Measurements from ENCODE around the gene ERI3. TPM values are rescaled to one million over a fixed set of nuclear protein-coding genes. Genes with fewer than 3 reads are reported as not detected.

ERI3 gene
- total and polyA plus RNA-seq, 2 of the 4 experiments (the other 2 are of a cell fraction): 56.6 to 70.9 TPM

DNA sequence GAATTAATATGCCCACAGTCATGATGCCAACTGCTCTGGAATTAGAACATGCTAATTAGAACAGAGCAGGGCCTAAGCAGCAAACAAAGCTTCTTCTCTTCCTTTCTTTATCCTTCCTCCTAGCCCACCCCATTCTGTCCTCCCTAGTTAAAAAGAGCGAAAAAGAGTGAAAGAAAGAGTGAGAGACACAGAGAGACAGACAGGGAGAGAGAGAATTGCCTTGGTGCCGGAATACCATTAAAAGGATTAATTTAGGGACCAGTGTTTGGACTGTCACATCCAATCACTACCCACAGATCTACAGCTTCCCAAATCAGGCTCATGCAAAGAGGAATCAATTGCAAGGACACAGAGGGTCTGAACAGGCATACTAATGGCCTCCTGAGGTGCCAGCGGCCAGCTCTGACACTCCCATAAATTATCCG, 7.0 kb downstream of the ERI3 start:
- no peak overlapping the region for H2BK120ac ChIP-seq (ENCODE audit: low read depth, low read length)
- no peaks in the 10 kb centered on the region for H3K27me3 ChIP-seq (ENCODE audit: control insufficient read depth, insufficient read depth, low read length)
- no peaks in the 10 kb centered on the region for H3K36me3 ChIP-seq (ENCODE audit: control insufficient read depth, insufficient read depth, low read length)
- ChIA-PET CTCF (interaction anchor here (0.7 kb wide), 1 partner anchor 317 kb away, joined by 6 read pairs; no protein-coding TSS in a partner anchor), POLR2A (ENCODE audit: unreplicated experiment) (interaction anchor here (0.7 kb wide), 1 partner anchor 179 kb away, joined by 6 read pairs; no protein-coding TSS in a partner anchor)
- TF ChIP-seq RAD21 (IDR thresholded peaks at IDR 0.05; ENCODE audit: low read length) (no peak), BHLHE40 (IDR thresholded peaks at IDR 0.05; ENCODE audit: low read depth, low read length) (no peak), MXI1 (IDR thresholded peaks at IDR 0.05; ENCODE audit: borderline replicate concordance, low read depth, low read length) (no peak), POLR2A (IDR thresholded peaks at IDR 0.05; ENCODE audit: low read depth, low read length) (no peak), MAZ (IDR thresholded peaks at IDR 0.05; ENCODE audit: borderline replicate concordance, low read depth, low read length) (no peak), FOS (IDR thresholded peaks at IDR 0.05; ENCODE audit: low read depth, low read length) (no peak), RFX5 (IDR thresholded peaks at IDR 0.05; ENCODE audit: low read depth, low read length) (no peak), NFE2L2 (IDR thresholded peaks at IDR 0.05; ENCODE audit: low read depth, low read length) (no peak), MAFK (IDR thresholded peaks at IDR 0.05; ENCODE audit: low read depth, low read length) (no peak), SMC3 (IDR thresholded peaks at IDR 0.05; ENCODE audit: low read depth, low read length) (no peak), RCOR1 (IDR thresholded peaks at IDR 0.05; ENCODE audit: insufficient replicate concordance, low read length) (no peak), CEBPB (IDR thresholded peaks at IDR 0.05; ENCODE audit: low read depth, low read length) (no peak)
- TF ChIP-seq, protein P1, sequence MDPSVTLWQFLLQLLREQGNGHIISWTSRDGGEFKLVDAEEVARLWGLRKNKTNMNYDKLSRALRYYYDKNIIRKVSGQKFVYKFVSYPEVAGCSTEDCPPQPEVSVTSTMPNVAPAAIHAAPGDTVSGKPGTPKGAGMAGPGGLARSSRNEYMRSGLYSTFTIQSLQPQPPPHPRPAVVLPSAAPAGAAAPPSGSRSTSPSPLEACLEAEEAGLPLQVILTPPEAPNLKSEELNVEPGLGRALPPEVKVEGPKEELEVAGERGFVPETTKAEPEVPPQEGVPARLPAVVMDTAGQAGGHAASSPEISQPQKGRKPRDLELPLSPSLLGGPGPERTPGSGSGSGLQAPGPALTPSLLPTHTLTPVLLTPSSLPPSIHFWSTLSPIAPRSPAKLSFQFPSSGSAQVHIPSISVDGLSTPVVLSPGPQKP (IDR thresholded peaks at IDR 0.05; ENCODE audit: borderline replicate concordance, low read depth, low read length): no peak
- TF ChIP-seq, protein P2, sequence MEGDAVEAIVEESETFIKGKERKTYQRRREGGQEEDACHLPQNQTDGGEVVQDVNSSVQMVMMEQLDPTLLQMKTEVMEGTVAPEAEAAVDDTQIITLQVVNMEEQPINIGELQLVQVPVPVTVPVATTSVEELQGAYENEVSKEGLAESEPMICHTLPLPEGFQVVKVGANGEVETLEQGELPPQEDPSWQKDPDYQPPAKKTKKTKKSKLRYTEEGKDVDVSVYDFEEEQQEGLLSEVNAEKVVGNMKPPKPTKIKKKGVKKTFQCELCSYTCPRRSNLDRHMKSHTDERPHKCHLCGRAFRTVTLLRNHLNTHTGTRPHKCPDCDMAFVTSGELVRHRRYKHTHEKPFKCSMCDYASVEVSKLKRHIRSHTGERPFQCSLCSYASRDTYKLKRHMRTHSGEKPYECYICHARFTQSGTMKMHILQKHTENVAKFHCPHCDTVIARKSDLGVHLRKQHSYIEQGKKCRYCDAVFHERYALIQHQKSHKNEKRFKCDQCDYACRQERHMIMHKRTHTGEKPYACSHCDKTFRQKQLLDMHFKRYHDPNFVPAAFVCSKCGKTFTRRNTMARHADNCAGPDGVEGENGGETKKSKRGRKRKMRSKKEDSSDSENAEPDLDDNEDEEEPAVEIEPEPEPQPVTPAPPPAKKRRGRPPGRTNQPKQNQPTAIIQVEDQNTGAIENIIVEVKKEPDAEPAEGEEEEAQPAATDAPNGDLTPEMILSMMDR (conservative IDR thresholded peaks at IDR 0.05; ENCODE audit: low read depth, low read length): no peak
- TF ChIP-seq, protein P3, sequence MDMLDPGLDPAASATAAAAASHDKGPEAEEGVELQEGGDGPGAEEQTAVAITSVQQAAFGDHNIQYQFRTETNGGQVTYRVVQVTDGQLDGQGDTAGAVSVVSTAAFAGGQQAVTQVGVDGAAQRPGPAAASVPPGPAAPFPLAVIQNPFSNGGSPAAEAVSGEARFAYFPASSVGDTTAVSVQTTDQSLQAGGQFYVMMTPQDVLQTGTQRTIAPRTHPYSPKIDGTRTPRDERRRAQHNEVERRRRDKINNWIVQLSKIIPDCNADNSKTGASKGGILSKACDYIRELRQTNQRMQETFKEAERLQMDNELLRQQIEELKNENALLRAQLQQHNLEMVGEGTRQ (IDR thresholded peaks at IDR 0.05; ENCODE audit: low read depth, low read length): no peak
- dilution Hi-C loops (cut with HindIII; ENCODE audit: low sequenced_read_pairs, unreplicated experiment) (no loop called here), intact Hi-C loops (cut with micrococcal nuclease) (no loop called here), in situ Hi-C loops (cut with MboI; ENCODE audit: low sequenced_read_pairs) (no loop called here)
- no peak overlapping the region for H3K9ac ChIP-seq (ENCODE audit: low read depth, low read length)
- H3K9me1 ChIP-seq (ENCODE audit: insufficient read depth, low read length): peaks cover 3% of the 10 kb centered on the region; the same call in 1 of the 2 replicates
- H3K79me1 ChIP-seq (ENCODE audit: low read depth in 1 of 2, low read length in 2 of 2): peaks cover 28 to 57% of the 10 kb centered on the region in 2 experiments
- H4K91ac ChIP-seq (ENCODE audit: insufficient read depth, low read depth, low read length): no peak overlapping the region
- no peak overlapping the region for H4K5ac ChIP-seq (ENCODE audit: low read depth, low read length)
- H3K56ac ChIP-seq (ENCODE audit: extremely low read depth, insufficient read depth, low read length): no peak overlapping the region
- H2AFZ ChIP-seq (replicated peaks; ENCODE audit: low read length, poor library complexity): no peak overlapping the region
- no peak overlapping the region for H3K4me2 ChIP-seq (ENCODE audit: low read depth, low read length)
- H3K4me1 ChIP-seq (ENCODE audit: control insufficient read depth, insufficient read depth, low read length): no peaks in the 10 kb centered on the region; the same call in 1 of the 2 replicates
- BruUV-seq (replicated peaks): no TSS peak
- H4K8ac ChIP-seq (ENCODE audit: low read depth in 2 of 2, low read length in 2 of 2): no peak overlapping the region
- WGBS, 2 experiments (ENCODE audit: extremely low coverage in 2 of 2, insufficient read length in 1 of 2): no CpG with 5 or more reads among the region's 4 CpGs
- no peak overlapping the region for H2AK5ac ChIP-seq (ENCODE audit: low read depth, low read length)
- no peak overlapping the region for H3K27ac ChIP-seq (ENCODE audit: insufficient read depth, low read length)
- H2BK5ac ChIP-seq (ENCODE audit: low read depth, low read length, poor library complexity, severe bottlenecking): no peak overlapping the region
- DNase-seq (no peak), ATAC-seq (ENCODE audit: low read depth) (no peak)
- no peak overlapping the region for H3K23ac ChIP-seq (ENCODE audit: low read depth, low read length)
- H2BK20ac ChIP-seq (ENCODE audit: low read depth, low read length): no peak overlapping the region
- H3K14ac ChIP-seq (replicated peaks; ENCODE audit: low read depth, low read length): no peak overlapping the region
- H2AK9ac ChIP-seq (replicated peaks; ENCODE audit: low read depth, low read length, poor library complexity): no peak overlapping the region
- H3K18ac ChIP-seq (ENCODE audit: low read depth, low read length): no peak overlapping the region
- H3K9me3 ChIP-seq (ENCODE audit: control insufficient read depth, insufficient read depth, low read length): no peaks in the 10 kb centered on the region
- no peak overlapping the region for H3K4ac ChIP-seq (ENCODE audit: low read depth, low read length)
- no peak overlapping the region for H2BK15ac ChIP-seq (ENCODE audit: low read depth, low read length)
- H4K20me1 ChIP-seq (ENCODE audit: insufficient read depth, low read length): peaks cover 19% of the 10 kb centered on the region
- no peak overlapping the region for H3K4me3 ChIP-seq (ENCODE audit: insufficient read depth, low read depth, low read length)

Measured in IMR-90 (cell line).